Keratinocyte (primary cell): ENCODE data around the gene LDLRAP1. TPM values are rescaled to one million over a fixed set of nuclear protein-coding genes. Genes with fewer than 3 reads are reported as not detected.

Source experiments
- DNase-seq: peaks from one replicate; pipeline ENCODE4 v3.0.0-alpha.2; 2011; ENCODE audit warnings: low read depth, missing footprints, low spot score
- FAIRE-seq: peaks from 2 replicates; lab custom pipeline; 2011; peaks lifted over from hg19 to GRCh38; lab: Jason Lieb, UNC
- H2AFZ ChIP-seq: 2 replicates; pipeline ENCODE4 v1.6.0; 2012; ENCODE audit warnings: low read length, control low read depth, inconsistent platforms; ENCODE audit not compliant: control insufficient read depth
- H3K27ac ChIP-seq: 2 replicates; pipeline ENCODE4 v1.5.1; 2011; ENCODE audit warnings: low read length; ENCODE audit not compliant: control insufficient read depth, insufficient read depth
- H3K27me3 ChIP-seq: 3 replicates; pipeline ENCODE4 v1.6.0; 2011; ENCODE audit warnings: low read length; ENCODE audit not compliant: control insufficient read depth, insufficient read depth; ENCODE audit errors: extremely low read depth
- H3K36me3 ChIP-seq, 2 experiments: 2 replicates in 1 of 2; 3 replicates in 1 of 2; pipeline ENCODE4 v1.5.1; 2011; ENCODE audit warnings: low read length in 2 of 2, mild to moderate bottlenecking in 1 of 2; ENCODE audit not compliant: control insufficient read depth in 2 of 2, insufficient read depth in 2 of 2; ENCODE audit errors: extremely low read depth in 1 of 2
- H3K4me1 ChIP-seq: 3 replicates; pipeline ENCODE4 v1.5.1; 2011; ENCODE audit warnings: low read length; ENCODE audit not compliant: control insufficient read depth, insufficient read depth; ENCODE audit errors: extremely low read depth
- H3K4me2 ChIP-seq: 3 replicates; pipeline ENCODE4 v1.6.0; 2011; ENCODE audit warnings: low read depth, low read length; ENCODE audit not compliant: control insufficient read depth, insufficient read depth; ENCODE audit errors: extremely low read depth
- H3K4me3 ChIP-seq, 3 experiments: fragments of 200-600 bp in 1 of 3; sonication (generic) in 1 of 3; 2 replicates in 2 of 3; 3 replicates in 1 of 3; pipeline ENCODE4 v1.5.1; 2011 to 2016; ENCODE audit warnings: low read length in 3 of 3, mild to moderate bottlenecking in 3 of 3, control low read depth in 2 of 3, inconsistent platforms in 1 of 3, low read depth in 1 of 3, mixed read lengths in 1 of 3, mixed run types in 1 of 3, moderate library complexity in 1 of 3; ENCODE audit not compliant: control insufficient read depth in 2 of 3, insufficient read depth in 2 of 3; ENCODE audit errors: extremely low read depth in 1 of 3
- H3K79me2 ChIP-seq: 2 replicates; pipeline ENCODE4 v1.6.0; 2012; ENCODE audit warnings: low read length; ENCODE audit not compliant: control insufficient read depth, insufficient read depth
- H3K9ac ChIP-seq: 3 replicates; pipeline ENCODE4 v1.6.0; 2011; ENCODE audit warnings: low read length; ENCODE audit not compliant: control insufficient read depth, insufficient read depth; ENCODE audit errors: extremely low read depth
- H3K9me1 ChIP-seq: 3 replicates; pipeline ENCODE4 v1.6.0; 2011; ENCODE audit warnings: low read length; ENCODE audit not compliant: control insufficient read depth, insufficient read depth; ENCODE audit errors: extremely low read depth
- H3K9me3 ChIP-seq: 2 replicates; pipeline ENCODE4 v1.5.1; 2012; ENCODE audit warnings: low read depth, low read length; ENCODE audit not compliant: control insufficient read depth
- H4K20me1 ChIP-seq: 3 replicates; pipeline ENCODE4 v1.6.0; 2011; ENCODE audit warnings: low read length; ENCODE audit not compliant: control insufficient read depth, insufficient read depth; ENCODE audit errors: extremely low read depth
- EZH2 ChIP-seq: IDR thresholded peaks from one replicate; pipeline ENCODE4 v1.6.1; 2012; ENCODE audit warnings: inconsistent platforms, mild to moderate bottlenecking, low read length, moderate library complexity
- dilution Hi-C: fragments of 300-500 bp; cut with MboI; formaldehyde crosslinking; loops from one replicate; pipeline ENCODE4 v1.7.0; 2020; ENCODE audit warnings: low sequenced_read_pairs; ENCODE audit not compliant: extremely low pct_ligation_motif_present
- polyA minus RNA-seq, 3 experiments: library from RNA; depleted of rRNA, polyadenylated mRNA; stranded (reverse); fragments of >200 nt; gene quantifications; 1 replicate in 1 of 3; 2 replicates in 1 of 3; 3 replicates in 1 of 3; pipeline ENCODE4 v1.2.3, GENCODE V29; 2011
- polyA plus RNA-seq, 5 experiments: library from polyadenylated mRNA; depleted of rRNA in 3 of 5; stranded (reverse) in 3 of 5; stranded (forward) in 1 of 5; unstranded in 1 of 5; fragments of >200 nt; gene quantifications; 1 replicate in 1 of 5; 2 replicates in 3 of 5; 3 replicates in 1 of 5; pipeline versions ENCODE4 v1.2.1 to v1.2.3, GENCODE V29; 2011 to 2012; ENCODE audit warnings: missing spikeins in 2 of 5, low read depth in 1 of 5, low replicate concordance in 1 of 5
- TF ChIP-seq, protein P1 (sequence below), 3 experiments: IDR thresholded peaks in 1 of 3; conservative IDR thresholded peaks in 1 of 3; optimal IDR thresholded peaks in 1 of 3; 2 replicates in 2 of 3; 3 replicates in 1 of 3; pipeline versions ENCODE3 to v1.5.1; 2011; ENCODE audit warnings: low read length in 3 of 3, mild to moderate bottlenecking in 3 of 3, moderate library complexity in 2 of 3, control low read depth in 1 of 3, inconsistent platforms in 1 of 3; ENCODE audit not compliant: insufficient read depth in 2 of 3; ENCODE audit errors: extremely low read depth in 1 of 3

LDLRAP1 gene, protein sequence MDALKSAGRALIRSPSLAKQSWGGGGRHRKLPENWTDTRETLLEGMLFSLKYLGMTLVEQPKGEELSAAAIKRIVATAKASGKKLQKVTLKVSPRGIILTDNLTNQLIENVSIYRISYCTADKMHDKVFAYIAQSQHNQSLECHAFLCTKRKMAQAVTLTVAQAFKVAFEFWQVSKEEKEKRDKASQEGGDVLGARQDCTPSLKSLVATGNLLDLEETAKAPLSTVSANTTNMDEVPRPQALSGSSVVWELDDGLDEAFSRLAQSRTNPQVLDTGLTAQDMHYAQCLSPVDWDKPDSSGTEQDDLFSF
- polyA plus RNA-seq: 19.0 to 25.8 TPM (median 22.3 TPM) in 3 replicates
- polyA plus RNA-seq (2011; ENCODE audit: low read depth): 14.6 TPM
- polyA plus RNA-seq (2011; cell fraction: cytosol; rRNA removed): 28.4 and 30.9 TPM in 2 replicates
- 34.5 and 41.1 TPM in 2 replicates for polyA plus RNA-seq (2011; cell fraction: nucleus; rRNA removed)
- 10.4 and 19.4 TPM in 2 replicates for polyA plus RNA-seq (2012; ENCODE audit: low replicate concordance)
- 20.1 to 32.6 TPM (median 20.3 TPM) in 3 replicates for polyA minus RNA-seq
- 32.4 TPM for polyA minus RNA-seq (2011; cell fraction: cytosol; rRNA and poly(A)+ RNA removed)
- 11.5 and 12.0 TPM in 2 replicates for polyA minus RNA-seq (2011; cell fraction: nucleus; rRNA and poly(A)+ RNA removed)

DNA sequence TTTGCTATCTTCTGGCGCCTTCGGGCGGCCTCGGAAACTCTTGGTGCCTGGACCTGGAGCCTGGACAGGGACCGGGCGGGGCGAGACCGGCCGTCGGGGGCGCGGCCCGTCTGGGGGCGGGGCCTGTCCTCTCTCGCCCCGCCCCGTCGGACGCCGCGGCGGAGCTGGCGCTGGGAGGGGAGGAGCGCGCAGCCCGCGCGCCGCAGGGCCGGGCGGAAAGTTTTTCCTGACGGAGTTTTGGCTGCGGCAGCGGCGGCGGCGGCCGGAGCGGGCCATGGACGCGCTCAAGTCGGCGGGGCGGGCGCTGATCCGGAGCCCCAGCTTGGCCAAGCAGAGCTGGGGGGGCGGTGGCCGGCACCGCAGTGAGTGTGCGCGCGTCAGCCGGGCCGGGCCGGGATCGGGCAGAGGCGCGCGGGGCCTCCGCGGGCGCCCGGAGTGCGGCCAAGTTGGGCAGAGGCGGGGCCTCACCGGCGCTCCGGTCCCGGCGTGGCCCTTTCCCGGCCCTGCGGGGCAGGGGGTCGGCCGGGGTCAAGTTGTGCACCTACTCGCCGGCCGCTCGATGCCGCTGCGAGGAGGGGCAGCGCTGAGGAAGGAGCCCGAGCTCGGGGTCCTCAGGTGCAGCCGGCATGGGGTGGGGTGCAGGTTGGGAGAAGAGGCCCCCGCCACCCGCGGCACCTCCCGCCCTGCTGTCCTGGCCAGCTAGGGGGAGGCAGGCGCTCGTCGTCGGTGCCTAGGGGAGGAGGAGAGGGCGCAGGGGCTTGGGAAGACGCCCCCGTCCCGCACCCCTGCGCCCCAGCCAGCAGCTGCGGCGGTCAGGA is at the start of gene LDLRAP1:
TSS of gene LDLRAP1 (plus strand) at position 182 of the 818 bp plus-strand sequence. CDS start at position 275, 93 bp downstream.
- Histone ChIP-seq H3K9me1 (peaks cover 4% of the 10 kb centered on the region), H3K27ac (peak within 1 kb of the TSS; percentile 52), H3K4me2 (peak within 1 kb of the TSS; percentile 97), H3K79me2 (peaks cover 25% of the 10 kb centered on the region), H3K9me3 (no peaks in the 10 kb centered on the region), H3K4me1 (peaks cover 12% of the 10 kb centered on the region), H3K4me3 (peak within 1 kb of the TSS; percentile 82 to 92 (median 84)), H3K9ac (peak within 1 kb of the TSS; percentile 77), H4K20me1 (peaks cover 4% of the 10 kb centered on the region), H2AFZ (peak within 1 kb of the TSS; percentile 33), H3K36me3 (peaks cover 0 to 2% of the 10 kb centered on the region in 2 experiments), H3K27me3 (no peaks in the 10 kb centered on the region)
- dilution Hi-C loops: no loop called here
- TF ChIP-seq EZH2: no peak
- TF ChIP-seq, protein P1, sequence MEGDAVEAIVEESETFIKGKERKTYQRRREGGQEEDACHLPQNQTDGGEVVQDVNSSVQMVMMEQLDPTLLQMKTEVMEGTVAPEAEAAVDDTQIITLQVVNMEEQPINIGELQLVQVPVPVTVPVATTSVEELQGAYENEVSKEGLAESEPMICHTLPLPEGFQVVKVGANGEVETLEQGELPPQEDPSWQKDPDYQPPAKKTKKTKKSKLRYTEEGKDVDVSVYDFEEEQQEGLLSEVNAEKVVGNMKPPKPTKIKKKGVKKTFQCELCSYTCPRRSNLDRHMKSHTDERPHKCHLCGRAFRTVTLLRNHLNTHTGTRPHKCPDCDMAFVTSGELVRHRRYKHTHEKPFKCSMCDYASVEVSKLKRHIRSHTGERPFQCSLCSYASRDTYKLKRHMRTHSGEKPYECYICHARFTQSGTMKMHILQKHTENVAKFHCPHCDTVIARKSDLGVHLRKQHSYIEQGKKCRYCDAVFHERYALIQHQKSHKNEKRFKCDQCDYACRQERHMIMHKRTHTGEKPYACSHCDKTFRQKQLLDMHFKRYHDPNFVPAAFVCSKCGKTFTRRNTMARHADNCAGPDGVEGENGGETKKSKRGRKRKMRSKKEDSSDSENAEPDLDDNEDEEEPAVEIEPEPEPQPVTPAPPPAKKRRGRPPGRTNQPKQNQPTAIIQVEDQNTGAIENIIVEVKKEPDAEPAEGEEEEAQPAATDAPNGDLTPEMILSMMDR (optimal IDR thresholded peaks at IDR 0.05 in 1 of 3, IDR thresholded peaks at IDR 0.05 in 1 of 3, conservative IDR thresholded peaks at IDR 0.05 in 1 of 3; ENCODE audit: extremely low read depth in 1 of 3, insufficient read depth in 2 of 3, low read length in 3 of 3): no peak
- FAIRE-seq (no peak), DNase-seq (no peak)

DNA sequence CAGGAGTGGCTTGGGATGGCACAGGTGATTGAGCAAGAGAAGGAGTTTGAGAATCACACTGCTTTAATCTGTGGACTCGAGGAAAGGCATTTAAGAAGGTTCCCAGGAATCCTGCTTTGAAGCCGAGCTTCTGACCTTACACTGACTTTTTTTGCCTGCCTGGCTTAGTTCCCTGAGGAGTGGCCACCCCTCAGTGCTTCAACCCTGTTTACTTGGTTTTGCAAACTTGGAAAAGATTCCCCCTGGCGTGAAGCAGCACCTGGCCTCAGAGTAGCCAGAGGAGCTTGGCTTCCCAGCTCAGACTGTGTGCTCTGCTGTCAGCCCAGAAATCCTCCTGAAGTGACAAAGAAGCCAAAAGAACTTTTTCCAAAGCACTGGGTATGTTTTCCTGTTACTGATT is 48.5 kb upstream of the LDLRAP1 start:
- no peak for TF ChIP-seq EZH2
- TF ChIP-seq, protein P1 (optimal IDR thresholded peaks at IDR 0.05 in 1 of 3, IDR thresholded peaks at IDR 0.05 in 1 of 3, conservative IDR thresholded peaks at IDR 0.05 in 1 of 3; ENCODE audit: extremely low read depth in 1 of 3, insufficient read depth in 2 of 3, low read length in 3 of 3): no peak
- Histone ChIP-seq H3K36me3 (peaks cover 10 to 15% of the 10 kb centered on the region in 2 experiments), H3K9ac (no peak overlapping the region), H3K27me3 (no peaks in the 10 kb centered on the region), H3K9me1 (no peaks in the 10 kb centered on the region), H3K79me2 (no peaks in the 10 kb centered on the region), H4K20me1 (no peaks in the 10 kb centered on the region), H3K4me2 (no peak overlapping the region), H2AFZ (no peak overlapping the region), H3K9me3 (no peaks in the 10 kb centered on the region), H3K4me1 (no peaks in the 10 kb centered on the region), H3K4me3 (no peak overlapping the region), H3K27ac (no peak overlapping the region)
- dilution Hi-C loops: no loop called here
- no peak for DNase-seq
- no peak for FAIRE-seq
